Skeletal muscle tissue (tissue), 2 donors: ENCODE measurements around the gene CSPG5. TPM values are rescaled to one million over a fixed set of nuclear protein-coding genes. Genes with fewer than 3 reads are reported as not detected.

ENCODE experiments used
- small RNA-seq: library from RNA; depleted of rRNA; stranded (forward); fragments of <200 nt; gene quantifications from one replicate; pipeline ENCODE3, GENCODE V24; 2014
- total RNA-seq: library from RNA; depleted of rRNA; stranded (reverse); fragments of >200 nt; gene quantifications from one replicate; pipeline ENCODE4 v1.2.3, GENCODE V29; 2014

Gene CSPG5
- total RNA-seq, 1 donor from 2014 or later = 1.0 TPM

Small RNA genes within 50 kb of the gene (small RNA-seq; reads per million reads assigned to genes)
- not detected for gene RN7SL870P

Other genes starting within 250 kb of the CSPG5 start
- 17.2 TPM for gene PTPN23, start 197.8 kb downstream of the CSPG5 start, total RNA-seq
- gene SCAP, start 102.9 kb downstream of the CSPG5 start, total RNA-seq = 53.8 TPM
- 20.9 TPM for gene ELP6, start 65.2 kb downstream of the CSPG5 start, total RNA-seq
- gene SMARCC1, start 203.0 kb upstream of the CSPG5 start, total RNA-seq = 75.2 TPM
- 39.7 TPM for gene DHX30, start 224.3 kb upstream of the CSPG5 start, total RNA-seq